ENCODE measurements around the gene B3GAT1. TPM values are rescaled to one million over a fixed set of nuclear protein-coding genes. Genes with fewer than 3 reads are reported as not detected.

B3GAT1 gene
- total RNA-seq, 1 experiment from 2014 or later, result 34.3 TPM

DNA sequence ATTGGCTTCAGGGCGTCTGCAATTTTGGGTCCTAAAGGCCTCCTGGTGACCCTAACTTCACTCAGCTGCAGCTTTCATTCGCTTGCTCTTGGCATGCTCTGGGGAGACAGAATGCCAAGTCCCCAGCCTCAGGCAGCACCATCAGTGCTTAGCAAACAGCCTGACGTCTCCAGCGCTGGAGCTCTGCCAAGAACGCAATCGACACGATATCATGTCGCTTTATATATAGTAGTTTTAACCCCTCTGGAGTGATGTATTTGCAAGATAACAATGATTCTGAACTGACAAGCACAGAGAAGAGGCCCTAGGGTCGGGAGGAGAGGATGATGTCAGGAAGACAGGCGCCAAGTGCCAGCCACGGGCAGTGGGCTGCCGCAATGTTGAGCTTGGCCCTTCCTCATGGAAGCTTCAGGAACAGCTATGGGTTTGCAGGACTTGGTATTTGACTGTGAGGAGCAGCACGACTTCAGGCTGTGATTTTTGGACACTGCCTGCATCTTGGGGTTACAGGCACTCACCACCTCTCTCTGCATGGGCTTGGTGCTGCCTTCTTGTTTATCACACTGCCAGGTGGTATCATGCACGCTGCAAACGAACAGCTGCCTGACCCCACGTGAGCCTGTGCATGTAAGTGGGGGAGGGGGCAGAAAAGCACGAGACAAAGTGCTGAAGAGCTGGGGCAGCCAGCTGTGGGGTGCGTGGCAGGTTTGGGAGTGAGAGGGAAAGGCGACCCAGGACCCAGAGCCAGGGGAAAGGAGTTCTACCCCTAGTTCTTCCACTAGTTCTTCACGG is 26.1 kb downstream of the B3GAT1 start:
- no peak overlapping the region for H2BK12ac ChIP-seq (ENCODE audit: insufficient read length, low read depth, low read length)
- no peaks in the 10 kb centered on the region for H3K23me2 ChIP-seq (ENCODE audit: insufficient read length, low read depth, low read length, poor library complexity, severe bottlenecking)
- Mint-ChIP-seq H3K27ac (no peak overlapping the region; a peak in 1 of 7 replicates), H3K36me3 (ENCODE audit: insufficient read depth in 1 of 3, low read depth in 3 of 3) (peaks cover 13 to 29% (median 15%) of the 10 kb centered on the region in 3 experiments; a peak in 6 of 7 replicates), H3K4me3 (no peak overlapping the region), H3K9me3 (no peaks in the 10 kb centered on the region; a peak in 1 of 5 replicates), H3K4me1 (peaks cover 9 to 10% of the 10 kb centered on the region in 2 experiments), H3K27me3 (ENCODE audit: low read depth) (no peaks in the 10 kb centered on the region)
- H4K91ac ChIP-seq (ENCODE audit: insufficient read length, low read depth, low read length), result no peak overlapping the region
- H3K79me1 ChIP-seq (ENCODE audit: insufficient read depth, low read depth, low read length, poor library complexity, severe bottlenecking), result no peaks in the 10 kb centered on the region
- H3K27me3 ChIP-seq (ENCODE audit: insufficient read depth, low read length), result no peaks in the 10 kb centered on the region
- H3K18ac ChIP-seq (ENCODE audit: insufficient read length, low read depth, low read length), result no peak overlapping the region
- H3K14ac ChIP-seq (ENCODE audit: insufficient read depth, low read length), result no peak overlapping the region
- WGBS (ENCODE audit: extremely low coverage, insufficient read length, low lambda C conversion rate), result no CpG with 5 or more reads among the region's 20 CpGs
- H2AFZ ChIP-seq (ENCODE audit: low read length), result no peak overlapping the region
- no peaks in the 10 kb centered on the region for H3K9me3 ChIP-seq (ENCODE audit: control insufficient read depth, low read depth, low read length)
- H2BK5ac ChIP-seq (ENCODE audit: insufficient read length, low read length), result no peak overlapping the region
- H3K4me1 ChIP-seq (ENCODE audit: insufficient read depth, low read length), result no peaks in the 10 kb centered on the region
- H2AK5ac ChIP-seq (ENCODE audit: insufficient read length, low read length), result no peak overlapping the region
- H3K23ac ChIP-seq (ENCODE audit: insufficient read length, low read depth, low read length), result no peak overlapping the region
- no peak overlapping the region for H4K5ac ChIP-seq (ENCODE audit: insufficient read length, low read depth, low read length)
- H3K27ac ChIP-seq (ENCODE audit: insufficient read length, low read depth, low read length), result no peak overlapping the region
- H3K4ac ChIP-seq (ENCODE audit: low read depth, low read length), result no peak overlapping the region
- H3K56ac ChIP-seq (ENCODE audit: insufficient read length, low read depth, low read length), result no peak overlapping the region
- H3T11ph ChIP-seq (ENCODE audit: low read length), result no peak overlapping the region
- no peaks in the 10 kb centered on the region for H3K79me2 ChIP-seq (ENCODE audit: insufficient read depth, low read length)
- H3K9ac ChIP-seq (ENCODE audit: extremely low read depth, insufficient read length, low read length), result no peak overlapping the region
- H4K8ac ChIP-seq (replicated peaks; ENCODE audit: insufficient read length, low read depth, low read length), result no peak overlapping the region
- TF ChIP-seq, protein P1, sequence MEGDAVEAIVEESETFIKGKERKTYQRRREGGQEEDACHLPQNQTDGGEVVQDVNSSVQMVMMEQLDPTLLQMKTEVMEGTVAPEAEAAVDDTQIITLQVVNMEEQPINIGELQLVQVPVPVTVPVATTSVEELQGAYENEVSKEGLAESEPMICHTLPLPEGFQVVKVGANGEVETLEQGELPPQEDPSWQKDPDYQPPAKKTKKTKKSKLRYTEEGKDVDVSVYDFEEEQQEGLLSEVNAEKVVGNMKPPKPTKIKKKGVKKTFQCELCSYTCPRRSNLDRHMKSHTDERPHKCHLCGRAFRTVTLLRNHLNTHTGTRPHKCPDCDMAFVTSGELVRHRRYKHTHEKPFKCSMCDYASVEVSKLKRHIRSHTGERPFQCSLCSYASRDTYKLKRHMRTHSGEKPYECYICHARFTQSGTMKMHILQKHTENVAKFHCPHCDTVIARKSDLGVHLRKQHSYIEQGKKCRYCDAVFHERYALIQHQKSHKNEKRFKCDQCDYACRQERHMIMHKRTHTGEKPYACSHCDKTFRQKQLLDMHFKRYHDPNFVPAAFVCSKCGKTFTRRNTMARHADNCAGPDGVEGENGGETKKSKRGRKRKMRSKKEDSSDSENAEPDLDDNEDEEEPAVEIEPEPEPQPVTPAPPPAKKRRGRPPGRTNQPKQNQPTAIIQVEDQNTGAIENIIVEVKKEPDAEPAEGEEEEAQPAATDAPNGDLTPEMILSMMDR (conservative IDR thresholded peaks at IDR 0.05), result no peak
- H2BK20ac ChIP-seq (ENCODE audit: low read depth, low read length, poor library complexity, severe bottlenecking), result no peak overlapping the region
- no peaks in the 10 kb centered on the region for H4K20me1 ChIP-seq (ENCODE audit: control insufficient read depth, insufficient read depth, insufficient read length)
- no peak overlapping the region for H2BK15ac ChIP-seq (ENCODE audit: low read depth, low read length)
- no peak overlapping the region for H2BK120ac ChIP-seq (ENCODE audit: low read depth, low read length, poor library complexity, severe bottlenecking)
- no peak for DNase-seq
- no peak overlapping the region for H3K4me2 ChIP-seq (ENCODE audit: insufficient read depth, insufficient read length, low read length)
